Sigmoid colon (tissue), 4 donors: ENCODE data around the gene BAX.

Experiments
- CTCF ChIP-seq, 4 experiments: fragments of 450-650 bp in 3 of 4; fragments of 200-600 bp in 1 of 4; IDR thresholded peaks; one replicate each; pipeline ENCODE4 v1.5.1; 2016 to 2019; ENCODE audit warnings: antibody characterized with exemption in 4 of 4, mild to moderate bottlenecking in 3 of 4, moderate library complexity in 2 of 4
- EP300 ChIP-seq, 4 donors: sonication (generic); formaldehyde crosslinking; IDR thresholded peaks; one replicate each; pipeline ENCODE4 v1.6.1; 2017; ENCODE audit warnings: antibody characterized with exemption in 4 of 4
- POLR2A ChIP-seq, 2 donors: fragments of 450-650 bp; IDR thresholded peaks; one replicate each; pipeline ENCODE4 v1.6.1; 2016; ENCODE audit warnings: antibody characterized with exemption in 2 of 2, mild to moderate bottlenecking in 2 of 2, moderate library complexity in 2 of 2
- POLR2AphosphoS5 ChIP-seq, 4 donors: sonication (generic); formaldehyde crosslinking; IDR thresholded peaks; one replicate each; pipeline ENCODE4 v1.6.1; 2017; ENCODE audit warnings: antibody characterized with exemption in 4 of 4

- no peak for TF ChIP-seq CTCF (IDR thresholded peaks at IDR 0.05)
- TF ChIP-seq POLR2A (IDR thresholded peaks at IDR 0.05): no peak
- no peak for TF ChIP-seq EP300 (IDR thresholded peaks at IDR 0.05)
- no peak for TF ChIP-seq POLR2AphosphoS5 (IDR thresholded peaks at IDR 0.05)
These were observed 4.9 kb downstream of the BAX start for GRCh38 chr19:48959341-48960239.
